HG02678 (cell line): ENCODE data around the gene UGT1A5.

ENCODE experiments used
- ATAC-seq: cut with Tn5 transposase; IDR thresholded peaks from one replicate; pipeline ENCODE4 v1.9.1; 2021; ENCODE audit warnings: mild to moderate bottlenecking, moderate library complexity; ENCODE audit not compliant: unreplicated experiment

The UGT1A5 gene

GRCh38 chr2:233803994-233804393 is 91.3 kb downstream of the UGT1A5 start:
- ATAC-seq = no peak

- no peak for ATAC-seq
These were observed 94.6 kb downstream of the UGT1A5 start for GRCh38 chr2:233807215-233807865.

DNA sequence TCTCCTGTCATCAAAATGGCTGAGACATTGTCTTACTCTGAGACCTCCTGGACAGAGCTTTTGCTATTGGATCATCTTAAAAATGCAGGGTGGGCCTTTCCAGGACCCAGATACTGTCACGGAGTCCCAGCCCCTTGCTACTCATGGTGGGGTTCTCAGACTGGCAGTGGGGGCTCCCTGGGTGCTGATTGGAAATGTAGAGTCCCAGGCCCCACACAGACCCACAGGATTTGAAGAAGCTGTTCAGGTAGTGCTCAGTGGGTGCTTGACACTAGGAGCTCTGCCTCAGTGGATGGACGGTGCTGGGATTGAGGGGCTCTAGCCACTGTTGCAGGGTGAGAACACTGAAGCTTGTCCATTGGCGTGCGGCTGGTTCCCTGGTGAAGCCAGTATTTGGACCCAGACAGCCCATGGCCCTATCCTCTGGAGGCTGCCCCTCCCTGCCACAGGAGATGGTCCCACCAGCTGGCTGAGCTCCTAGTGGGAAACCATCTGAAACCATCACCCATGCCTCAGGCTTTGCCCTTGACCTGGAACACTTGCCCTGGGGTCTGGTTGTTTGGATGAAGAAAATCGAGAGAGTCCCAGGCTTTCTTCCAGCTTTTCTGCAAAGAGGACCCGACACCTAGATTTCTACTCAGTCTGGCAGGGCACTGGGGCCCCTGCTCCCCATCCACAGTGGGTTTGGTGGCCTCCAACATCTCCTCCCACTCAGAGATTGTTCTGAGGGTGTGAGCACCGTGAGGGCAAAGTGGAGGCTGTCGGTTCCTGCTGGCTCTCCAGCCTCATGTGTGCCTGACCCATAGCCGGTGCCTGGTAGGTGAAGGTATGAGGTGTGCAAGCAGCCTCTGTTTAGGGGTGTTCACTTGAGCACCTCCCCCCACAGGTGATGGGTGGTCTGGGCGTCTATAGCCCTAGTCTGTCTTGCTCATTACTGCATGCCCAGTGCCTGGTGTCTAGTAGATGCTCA is 95.5 kb downstream of the UGT1A5 start:
- ATAC-seq = no peak

GRCh38 chr2:233810385-233810784 is 97.7 kb downstream of the UGT1A5 start:
- no peak for ATAC-seq

GRCh38 chr2:233811087-233811486 is 98.4 kb downstream of the UGT1A5 start:
- ATAC-seq = no peak

- ATAC-seq = no peak
These were observed 99.0 kb downstream of the UGT1A5 start for GRCh38 chr2:233811732-233812131.

DNA sequence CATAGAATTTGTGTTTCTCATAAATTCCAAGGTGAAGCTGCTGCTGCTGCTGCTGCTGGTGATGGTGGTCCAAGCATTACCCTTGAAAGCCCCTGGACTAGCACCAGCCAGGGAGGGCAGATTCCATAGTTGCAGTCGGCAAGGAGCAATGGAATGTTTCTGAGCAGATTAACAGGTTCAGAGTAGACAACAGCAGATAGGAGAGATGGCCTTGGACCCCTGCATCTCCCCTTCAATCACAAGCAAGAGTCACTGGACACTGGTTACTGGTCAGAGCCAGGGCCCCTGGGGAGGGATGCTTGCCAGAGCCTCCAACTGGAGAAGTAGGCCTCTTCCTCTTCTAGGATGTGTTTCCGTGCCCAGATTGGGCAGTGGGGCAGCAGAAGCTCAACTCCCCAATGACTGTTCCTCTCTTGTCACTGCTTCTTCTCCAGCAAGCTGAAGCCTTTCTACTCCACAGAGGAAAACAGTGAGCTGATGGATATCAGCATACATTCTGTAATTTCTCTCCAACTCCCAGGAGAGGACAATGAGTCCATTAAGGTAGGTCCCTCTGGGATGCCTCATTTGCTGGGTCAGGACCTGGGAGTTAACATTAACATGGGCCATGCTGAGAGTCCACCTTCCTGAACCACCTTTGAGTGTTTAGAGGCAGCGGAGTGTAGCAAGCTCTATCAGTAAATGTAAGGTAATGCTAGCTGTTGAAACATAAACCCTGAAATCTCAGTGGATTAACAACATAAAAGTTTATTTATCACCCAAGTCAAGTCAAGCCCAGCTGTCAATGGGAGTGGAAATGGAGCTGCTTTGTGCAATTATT is 100.7 kb downstream of the UGT1A5 start:
- no peak for ATAC-seq

- ATAC-seq = no peak
These were observed 101.5 kb downstream of the UGT1A5 start for GRCh38 chr2:233814056-233814835.

DNA sequence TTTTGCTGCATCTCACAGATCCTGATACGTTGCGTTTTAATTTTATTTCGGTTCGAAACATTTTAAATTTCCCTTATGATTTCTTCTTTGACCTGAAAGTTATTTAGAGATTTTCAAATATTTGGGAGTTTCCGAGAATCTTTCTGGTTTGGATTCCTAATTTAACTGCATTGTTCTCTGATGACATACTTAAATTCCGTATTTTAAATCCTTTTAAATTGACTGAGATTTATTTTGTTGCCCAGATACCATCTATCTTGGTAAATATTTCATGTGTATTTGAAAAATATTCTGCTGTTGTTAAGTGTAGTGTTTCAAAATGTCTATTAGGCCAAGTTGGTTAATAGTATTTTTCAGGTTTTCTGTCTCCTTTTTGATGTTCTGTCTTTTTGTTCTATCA is 103.2 kb downstream of the UGT1A5 start:
- ATAC-seq = no peak

DNA sequence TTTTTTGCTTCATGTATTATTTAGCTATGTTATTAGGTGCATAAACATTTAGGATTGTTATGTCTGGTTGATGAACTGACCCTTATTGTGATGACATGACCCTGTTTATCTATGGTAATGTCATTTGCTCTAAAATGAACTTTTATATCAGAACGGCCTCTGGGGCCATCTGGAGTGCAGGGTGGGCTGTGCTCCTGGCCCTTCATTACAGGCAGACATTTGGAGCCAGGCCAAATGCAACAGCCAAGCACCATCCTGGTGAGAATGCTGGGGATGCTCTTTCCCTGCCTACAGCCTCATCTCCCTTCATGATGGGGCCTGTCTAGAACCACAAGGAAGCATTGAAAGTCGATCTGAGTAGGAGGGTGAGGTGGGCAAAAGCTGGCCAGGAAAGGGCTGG is 103.6 kb downstream of the UGT1A5 start:
- ATAC-seq = no peak

DNA sequence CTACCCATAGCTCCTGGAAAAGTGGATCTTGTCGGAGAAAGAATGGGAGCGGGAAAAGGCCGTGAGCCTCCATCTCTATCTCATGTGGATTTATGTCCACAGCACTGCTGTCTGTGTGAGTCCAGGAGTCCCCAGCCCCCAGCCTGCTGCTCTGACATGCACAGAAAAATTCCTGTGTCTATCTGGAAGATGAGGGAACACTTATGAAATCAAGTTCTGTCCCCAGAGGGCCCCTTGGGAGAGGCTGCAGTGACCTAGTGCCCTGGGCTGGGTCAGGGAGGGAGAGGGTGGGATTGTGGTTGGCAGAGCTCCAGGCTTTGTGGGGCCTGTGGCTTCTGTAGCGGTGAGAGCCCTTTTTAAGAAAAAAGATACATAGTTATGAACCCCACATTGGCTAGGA is 104.1 kb downstream of the UGT1A5 start:
- no peak for ATAC-seq

- ATAC-seq = no peak
These were observed 104.7 kb downstream of the UGT1A5 start for GRCh38 chr2:233817361-233817911.

GRCh38 chr2:233817995-233818638 is 105.4 kb downstream of the UGT1A5 start:
- no peak for ATAC-seq

GRCh38 chr2:233818639-233819621 is 106.2 kb downstream of the UGT1A5 start:
- no peak for ATAC-seq

GRCh38 chr2:233819884-233820773 is 107.4 kb downstream of the UGT1A5 start:
- ATAC-seq = no peak

DNA sequence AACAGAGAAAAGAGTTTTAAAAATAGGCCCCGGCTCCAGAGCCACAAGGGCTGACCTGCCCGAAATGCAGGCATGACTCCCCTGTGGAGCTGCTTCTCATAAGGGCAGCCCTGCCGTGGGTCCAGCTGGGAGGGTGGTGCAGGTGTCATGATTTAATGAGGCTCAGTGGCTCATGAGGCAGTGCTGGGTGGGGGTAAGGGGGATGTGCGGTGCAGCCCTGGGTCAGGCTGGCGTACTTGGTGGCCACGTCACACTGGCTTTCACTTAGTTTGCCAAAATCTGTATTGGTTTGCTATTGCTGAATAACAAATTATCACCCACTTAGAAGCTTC is 108.0 kb downstream of the UGT1A5 start:
- no peak for ATAC-seq

DNA sequence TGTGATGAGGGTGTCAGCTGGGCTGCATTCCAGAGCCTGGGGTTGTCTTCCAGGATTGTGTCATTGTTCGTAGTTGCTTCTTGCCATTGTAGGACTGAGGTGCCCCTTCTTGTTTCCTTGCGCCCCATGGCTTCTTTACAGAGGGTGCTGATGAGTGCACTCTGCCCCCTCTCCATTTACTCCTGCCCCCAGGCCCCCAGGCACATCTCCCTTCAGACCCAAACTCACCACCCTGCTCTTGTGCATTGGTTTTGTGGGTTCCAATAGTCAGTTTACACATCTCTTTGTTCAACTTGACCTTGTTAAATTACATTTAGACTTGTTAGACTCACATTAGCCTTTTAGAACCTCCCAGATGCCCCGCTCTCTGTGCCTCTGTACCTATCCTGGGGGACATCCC is 108.5 kb downstream of the UGT1A5 start:
- ATAC-seq = no peak

- ATAC-seq = no peak
These were observed 109.0 kb downstream of the UGT1A5 start for GRCh38 chr2:233821709-233822100.
